Activated effector memory CD4-positive, alpha-beta T cell treated with Interleukin-2 at 50 U/mL for 16 hours (primary cell): ENCODE results near the gene KBTBD13.
"Not testable (repeated sequence)": the region's sequence is repeated elsewhere in the genome, so short reads cannot be mapped to it uniquely, and the experiment has no call there.

Experiments used
- DNase-seq: peaks from one replicate; pipeline ENCODE4 v3.0.0-alpha.2; 2020

KBTBD13 gene

GRCh38 chr15:65071381-65071811 lies 5.2 kb upstream of the KBTBD13 start:
- DNase-seq = no peak

GRCh38 chr15:65072027-65072426 lies 4.5 kb upstream of the KBTBD13 start:
- no peak for DNase-seq

- DNase-seq = no peak
These were observed 3.9 kb upstream of the KBTBD13 start for GRCh38 chr15:65072617-65073016.

- not testable (repeated sequence) for DNase-seq
These were observed 1.6 kb upstream of the KBTBD13 start for GRCh38 chr15:65074946-65075345.

- not testable (repeated sequence) for DNase-seq
These were observed 745 bp upstream of the KBTBD13 start for GRCh38 chr15:65075607-65076395.

GRCh38 chr15:65077291-65077980 lies 890 bp downstream of the KBTBD13 start:
- no peak for DNase-seq

- DNase-seq = peak; percentile 15
These were observed 1.4 kb downstream of the KBTBD13 start for GRCh38 chr15:65077981-65078352.

- no peak for DNase-seq
These were observed 3.0 kb downstream of the KBTBD13 start for GRCh38 chr15:65079580-65079979.

- DNase-seq = no peak
These were observed 4.7 kb downstream of the KBTBD13 start for GRCh38 chr15:65081270-65081669.

GRCh38 chr15:65081758-65082157 lies 5.2 kb downstream of the KBTBD13 start:
- no peak for DNase-seq

GRCh38 chr15:65082303-65082953 lies 5.9 kb downstream of the KBTBD13 start:
- peak; percentile 5 for DNase-seq

- DNase-seq = no peak
These were observed 6.7 kb downstream of the KBTBD13 start for GRCh38 chr15:65083262-65083701.

GRCh38 chr15:65084500-65085206 lies 8.1 kb downstream of the KBTBD13 start:
- no peak for DNase-seq

- DNase-seq = no peak
These were observed 8.7 kb downstream of the KBTBD13 start for GRCh38 chr15:65085207-65085753.

GRCh38 chr15:65085990-65086679 lies 9.6 kb downstream of the KBTBD13 start:
- no peak for DNase-seq

GRCh38 chr15:65086680-65087111 lies 10.2 kb downstream of the KBTBD13 start:
- no peak for DNase-seq

GRCh38 chr15:65087411-65087810 lies 10.9 kb downstream of the KBTBD13 start:
- no peak for DNase-seq

GRCh38 chr15:65087873-65088642 lies 11.5 kb downstream of the KBTBD13 start:
- no peak for DNase-seq

GRCh38 chr15:65088643-65089021 lies 12.1 kb downstream of the KBTBD13 start:
- DNase-seq = no peak

- no peak for DNase-seq
These were observed 12.8 kb downstream of the KBTBD13 start for GRCh38 chr15:65089206-65089824.
